GM12892 (cell line): Measurements from ENCODE around the gene CBX4.

Experiments used
- POLR2A ChIP-seq: IDR thresholded peaks from 2 replicates; pipeline ENCODE4 v1.6.1; 2011; ENCODE audit warnings: low read depth, low read length, control low read depth
- POLR2AphosphoS5 ChIP-seq: IDR thresholded peaks from 2 replicates; pipeline ENCODE4 v1.6.1; 2011; ENCODE audit warnings: low read depth, low read length, control low read depth

DNA sequence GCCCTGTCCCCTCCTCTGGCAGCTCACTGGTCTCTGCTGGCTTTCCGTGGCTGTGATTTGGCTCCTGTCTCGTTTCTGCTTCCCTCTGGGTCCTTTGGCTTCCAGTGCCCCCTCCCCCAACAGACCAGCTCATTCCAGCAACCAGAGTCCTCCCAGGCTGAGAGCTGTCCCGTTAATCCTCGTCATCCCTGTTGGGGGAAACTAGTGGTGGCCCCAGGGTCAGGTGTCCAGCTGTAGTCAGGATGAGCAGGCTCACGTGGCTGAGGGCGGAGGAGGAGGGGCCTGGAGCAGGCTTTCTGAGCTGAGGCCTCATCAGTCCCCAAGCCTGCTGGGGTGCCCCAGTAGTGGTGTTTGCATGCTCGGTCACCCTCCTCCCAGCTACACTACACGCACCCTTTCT is 10.7 kb upstream of the CBX4 start:
- no peak for TF ChIP-seq POLR2AphosphoS5
- no peak for TF ChIP-seq POLR2A
